KG1 (cell line): ENCODE measurements around the gene ARMC9.

ENCODE experiments used
- DNase-seq: peaks from one replicate; lab custom pipeline; 2025; lab: John Stamatoyannopoulos, UW

ARMC9 gene

GRCh38 chr2:231318436-231318835 lies 120.0 kb downstream of the ARMC9 start:
- no peak for DNase-seq

- DNase-seq = no peak
Observed at GRCh38 chr2:231318954-231319353, 120.5 kb downstream of the ARMC9 start.

GRCh38 chr2:231319867-231320266 lies 121.4 kb downstream of the ARMC9 start:
- no peak for DNase-seq

GRCh38 chr2:231321021-231321420 lies 122.6 kb downstream of the ARMC9 start:
- no peak for DNase-seq

DNA sequence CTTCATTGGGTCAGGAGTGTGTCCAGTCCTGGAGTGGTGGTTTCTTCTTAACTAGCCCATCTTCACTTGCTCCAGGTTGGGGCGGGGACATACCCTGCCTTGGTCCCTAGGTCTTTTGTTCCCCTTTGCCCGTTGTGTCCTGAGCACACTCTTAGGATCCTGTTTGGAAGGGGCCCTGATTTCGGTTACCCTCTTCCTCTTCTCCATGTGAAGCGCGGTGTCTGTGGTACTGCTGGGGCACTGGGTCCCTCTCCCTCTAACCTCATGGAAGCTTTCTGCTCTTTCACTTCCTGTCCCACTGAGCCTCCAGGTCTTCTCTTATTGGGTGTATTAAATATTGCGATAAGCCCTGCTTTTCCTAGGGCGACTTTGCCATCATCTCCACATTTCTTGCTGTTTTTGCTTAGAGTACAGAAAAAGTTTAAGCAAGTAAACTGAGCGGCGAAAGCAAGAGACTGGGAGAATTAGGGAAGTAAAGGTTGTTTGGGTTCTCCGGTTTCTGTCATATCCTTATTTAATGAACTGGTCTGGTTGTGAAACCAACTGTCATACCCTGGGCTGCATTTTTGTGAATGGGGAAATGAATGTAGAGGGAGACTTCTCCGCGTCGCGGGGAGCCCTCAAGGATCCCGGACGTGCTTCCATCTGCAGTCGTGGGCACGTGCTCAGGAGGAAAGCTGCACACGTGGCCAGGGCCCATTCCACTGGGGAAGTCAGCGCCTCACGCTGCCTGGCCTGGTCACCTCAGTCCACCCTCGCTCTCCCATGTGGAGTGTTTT lies 123.3 kb downstream of the ARMC9 start:
- DNase-seq = no peak

- DNase-seq = no peak
Observed at GRCh38 chr2:231323316-231323715, 124.9 kb downstream of the ARMC9 start.

GRCh38 chr2:231325826-231326225 lies 127.4 kb downstream of the ARMC9 start:
- no peak for DNase-seq

GRCh38 chr2:231326404-231326803 lies 128.0 kb downstream of the ARMC9 start:
- DNase-seq = no peak

GRCh38 chr2:231330311-231330710 lies 131.9 kb downstream of the ARMC9 start:
- DNase-seq = no peak

DNA sequence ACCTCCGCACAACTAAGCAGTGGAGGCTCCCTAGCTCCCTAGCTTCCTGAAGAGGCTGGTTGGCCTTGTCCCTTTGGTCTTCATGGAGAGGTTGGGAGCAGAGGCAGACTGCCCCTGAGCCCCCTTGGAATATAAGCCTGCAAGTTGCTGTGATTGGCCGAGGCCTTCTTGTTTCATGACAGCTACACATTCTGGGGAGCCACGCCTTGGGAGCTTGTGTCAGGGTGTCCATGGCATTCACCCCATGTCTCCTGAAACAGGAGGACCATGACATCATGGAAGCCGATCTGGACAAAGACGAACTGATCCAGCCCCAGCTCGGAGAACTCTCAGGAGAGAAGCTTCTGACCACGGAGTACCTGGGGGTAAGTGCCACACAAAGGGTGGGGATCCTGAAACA lies 133.1 kb downstream of the ARMC9 start:
- no peak for DNase-seq

- DNase-seq = no peak
Observed at GRCh38 chr2:231332388-231332787, 134.0 kb downstream of the ARMC9 start.

DNA sequence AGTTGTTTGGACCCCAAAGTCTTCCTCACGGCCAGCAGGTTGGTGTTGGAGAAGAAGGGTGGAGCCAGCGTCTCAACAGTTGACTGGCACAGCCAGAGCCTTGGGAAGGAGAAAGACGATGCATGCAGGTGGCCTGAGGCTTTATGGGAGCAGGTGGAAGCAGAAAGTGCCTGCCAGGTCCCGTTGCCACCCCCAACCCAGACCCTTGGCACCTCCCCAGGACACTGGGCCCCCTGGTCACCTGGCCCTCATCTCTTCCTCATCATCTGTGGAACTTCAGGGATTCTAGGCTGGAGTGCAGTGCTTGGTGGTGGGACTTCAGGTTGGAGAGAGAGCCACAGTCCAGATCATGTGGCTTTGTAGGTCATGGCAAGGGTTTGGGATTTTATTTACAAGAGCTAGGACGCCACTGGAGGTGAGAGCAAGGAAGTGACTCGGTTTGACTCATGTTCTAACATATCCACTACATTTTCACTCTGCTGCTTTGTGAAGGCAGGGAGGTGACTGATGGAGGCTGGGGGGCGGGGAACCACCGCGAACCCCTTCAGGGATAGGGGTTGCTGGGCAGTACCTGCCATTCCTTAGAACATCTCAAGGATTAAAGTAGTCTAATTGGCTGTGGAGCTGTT lies 134.6 kb downstream of the ARMC9 start:
- DNase-seq = no peak

DNA sequence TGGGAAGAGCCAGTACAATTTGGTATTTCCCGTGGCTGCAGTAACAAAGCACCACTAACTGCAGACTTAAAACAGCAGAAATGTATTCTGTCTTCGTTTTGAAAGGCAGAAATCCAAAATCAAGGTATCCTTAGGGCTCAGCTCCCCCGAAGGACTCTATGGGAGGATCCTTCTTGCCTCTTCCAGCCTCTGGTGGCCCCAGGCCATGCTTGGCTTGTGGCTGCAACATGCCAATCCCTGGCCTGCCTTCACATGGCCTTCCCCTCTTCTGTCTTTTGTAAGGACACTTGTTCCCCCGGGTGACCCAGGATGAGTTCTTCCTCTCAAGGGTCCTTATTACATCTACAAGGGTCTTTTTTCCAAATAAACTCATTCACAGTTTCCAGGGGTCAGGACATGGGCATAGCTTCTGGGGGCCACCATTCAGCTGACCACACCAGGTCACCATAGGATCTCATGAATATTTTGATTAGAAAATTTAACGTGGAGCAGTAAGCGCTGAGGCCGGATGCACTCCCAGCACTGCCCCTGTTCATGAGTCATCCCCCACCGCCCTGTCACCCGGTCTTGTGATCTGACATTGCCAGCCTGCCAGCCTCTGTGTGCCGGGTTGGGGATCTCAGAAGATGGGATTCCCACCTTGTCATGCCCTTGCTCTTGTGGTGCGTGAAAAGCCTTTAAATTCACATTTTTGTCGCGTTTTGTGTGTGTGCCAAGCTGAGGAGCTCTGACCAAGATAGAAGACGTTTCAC lies 135.9 kb downstream of the ARMC9 start:
- no peak for DNase-seq

- no peak for DNase-seq
Observed at GRCh38 chr2:231334981-231335380, 136.6 kb downstream of the ARMC9 start.

DNA sequence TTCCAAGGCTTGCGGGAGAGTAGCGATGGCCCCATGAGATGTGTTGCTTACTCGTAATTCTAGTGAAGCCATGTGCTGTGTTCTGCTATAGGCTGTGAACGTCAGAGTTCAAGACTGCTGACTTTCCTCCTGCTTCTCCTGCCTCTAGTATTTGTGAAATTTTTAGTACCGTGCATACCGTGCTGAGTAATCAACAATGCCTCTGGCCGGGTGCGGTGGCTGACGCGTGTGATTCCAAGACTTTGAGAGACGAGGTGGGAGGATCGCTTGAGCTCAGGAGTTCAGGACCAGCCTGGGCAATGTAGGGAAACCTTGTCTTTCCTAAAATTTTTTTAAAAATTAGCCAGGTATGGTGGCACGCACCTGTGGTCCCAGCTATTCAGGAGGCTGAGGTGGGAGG lies 137.2 kb downstream of the ARMC9 start:
- DNase-seq = no peak

- DNase-seq = no peak
Observed at GRCh38 chr2:231336236-231336635, 137.8 kb downstream of the ARMC9 start.

- DNase-seq = no peak
Observed at GRCh38 chr2:231336700-231337099, 138.3 kb downstream of the ARMC9 start.

- DNase-seq = no peak
Observed at GRCh38 chr2:231337807-231338759, 139.7 kb downstream of the ARMC9 start.

DNA sequence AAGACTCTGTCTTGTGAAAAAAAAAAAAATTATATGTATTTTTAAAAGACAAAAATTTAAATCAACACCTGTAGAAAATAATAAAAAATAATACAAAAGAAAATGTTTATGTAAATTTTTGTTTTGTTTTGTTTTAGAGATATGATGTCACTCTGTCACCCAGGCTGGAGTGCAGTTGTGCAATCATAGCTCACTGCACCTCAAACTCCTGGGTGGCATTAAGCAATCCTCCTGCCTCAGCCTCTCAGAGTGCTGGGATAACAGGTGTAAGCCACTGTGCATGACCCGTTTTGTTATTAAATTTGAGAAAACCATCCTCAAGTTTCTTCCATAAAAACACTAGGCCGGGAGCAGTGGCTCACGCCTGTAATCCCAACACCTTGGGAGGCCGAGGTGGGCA lies 140.9 kb downstream of the ARMC9 start:
- DNase-seq = no peak

- DNase-seq = no peak
Observed at GRCh38 chr2:231341100-231341499, 142.7 kb downstream of the ARMC9 start.

- no peak for DNase-seq
Observed at GRCh38 chr2:231342061-231342711, 143.8 kb downstream of the ARMC9 start.
